Measurements from ENCODE around the gene PI16.
"Not testable (repeated sequence)": the region's sequence is repeated elsewhere in the genome, so short reads cannot be mapped to it uniquely, and the experiment has no call there.

PI16 gene

GRCh38 chr6:36976509-36976908, 22.0 kb downstream of the PI16 start:
- DNase-seq = no peak

- DNase-seq = no peak
Measured at GRCh38 chr6:36976931-36977330, 22.4 kb downstream of the PI16 start.

GRCh38 chr6:36977470-36977941, 23.0 kb downstream of the PI16 start:
- no peak for DNase-seq

GRCh38 chr6:36978421-36979346, 24.1 kb downstream of the PI16 start:
- no peak for DNase-seq

- peak; percentile 30 for DNase-seq
Measured at GRCh38 chr6:36979347-36979742, 24.8 kb downstream of the PI16 start.

- DNase-seq = no peak
Measured at GRCh38 chr6:36980129-36980528, 25.6 kb downstream of the PI16 start.

GRCh38 chr6:36980876-36981619, 26.5 kb downstream of the PI16 start:
- no peak for DNase-seq

GRCh38 chr6:36983538-36983937, 29.0 kb downstream of the PI16 start:
- no peak for DNase-seq

GRCh38 chr6:36984581-36985416, 30.3 kb downstream of the PI16 start:
- DNase-seq = peak; percentile 44

GRCh38 chr6:36985417-36985807, 30.9 kb downstream of the PI16 start:
- no peak for DNase-seq

- peak; percentile 86 for DNase-seq
Measured at GRCh38 chr6:36985808-36986703, 31.5 kb downstream of the PI16 start, which contains the start of gene MTCH1. Gene MTCH1, minus strand, starts transcription at chr6:36986196. Its CDS starts 23 bp downstream, at chr6:36986173.

GRCh38 chr6:36986704-36987047, 32.1 kb downstream of the PI16 start:
- DNase-seq = no peak

GRCh38 chr6:36989264-36989663, 34.7 kb downstream of the PI16 start:
- no peak for DNase-seq

GRCh38 chr6:36990401-36990800, 35.9 kb downstream of the PI16 start:
- DNase-seq = not testable (repeated sequence)

- DNase-seq = no peak
Measured at GRCh38 chr6:36997811-36998722, 43.5 kb downstream of the PI16 start.

- no peak for DNase-seq
Measured at GRCh38 chr6:36998723-36999038, 44.1 kb downstream of the PI16 start.

GRCh38 chr6:36999061-36999750, 44.7 kb downstream of the PI16 start:
- peak; percentile 41 for DNase-seq

- DNase-seq = no peak
Measured at GRCh38 chr6:36999751-37000125, 45.2 kb downstream of the PI16 start.

GRCh38 chr6:37004044-37004980, 49.8 kb downstream of the PI16 start:
- no peak for DNase-seq

Measured in NCI-H1436 (cell line).